ENCODE data around the gene GUCA1A.

DNA sequence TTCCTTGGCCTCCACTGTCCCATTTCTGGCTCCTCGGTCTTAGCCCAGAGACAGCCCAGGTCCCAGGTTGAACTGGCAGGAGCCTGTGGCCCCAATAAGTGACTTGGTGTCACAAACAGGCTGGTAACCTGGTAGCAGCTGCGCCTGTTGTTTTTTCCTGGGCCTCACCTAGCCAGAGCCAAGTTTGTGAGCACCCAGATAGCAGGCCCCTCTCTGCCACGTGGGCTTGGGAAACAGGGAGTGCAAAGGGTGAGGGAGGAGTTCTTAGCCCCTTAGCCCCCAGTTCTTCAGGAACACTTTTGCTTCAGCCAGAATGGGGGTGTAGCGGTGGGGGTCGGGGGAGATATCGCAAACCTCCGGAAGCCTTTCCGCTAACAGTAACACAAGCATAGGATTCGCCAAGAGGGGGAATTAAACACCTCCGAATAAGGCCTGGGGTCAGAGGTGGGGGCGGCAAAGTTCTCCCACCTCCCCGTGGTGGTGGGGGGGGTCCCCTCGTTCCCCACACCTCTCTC lies 31.5 kb upstream of the GUCA1A start:
- TF ChIP-seq POLR2A (IDR thresholded peaks at IDR 0.05; ENCODE audit: low read length) (no peak), GATA1 (IDR thresholded peaks at IDR 0.05; ENCODE audit: low read depth, low read length) (no peak)
